Measurements from ENCODE around the gene SAMD13.

DNA sequence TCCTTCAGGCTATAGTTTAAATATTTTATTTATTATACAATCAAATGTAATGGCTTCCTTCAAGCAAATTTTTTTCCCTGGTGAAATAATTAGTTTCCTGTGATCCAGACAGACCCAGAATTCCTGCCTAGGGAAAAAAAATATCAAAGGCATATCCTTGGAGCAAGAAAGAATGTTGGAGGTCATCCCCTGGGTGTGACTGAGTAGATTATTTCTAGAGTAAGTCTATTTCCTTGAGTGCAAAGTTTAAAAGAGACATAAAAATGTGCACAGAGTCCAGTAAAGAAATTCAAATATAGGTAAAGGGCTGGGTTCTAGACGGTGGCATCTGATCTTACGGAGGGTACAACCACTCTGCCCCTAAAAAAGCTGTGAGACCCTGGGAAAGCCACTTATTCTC is 32.2 kb upstream of the SAMD13 start:
- TF ChIP-seq, protein P1, sequence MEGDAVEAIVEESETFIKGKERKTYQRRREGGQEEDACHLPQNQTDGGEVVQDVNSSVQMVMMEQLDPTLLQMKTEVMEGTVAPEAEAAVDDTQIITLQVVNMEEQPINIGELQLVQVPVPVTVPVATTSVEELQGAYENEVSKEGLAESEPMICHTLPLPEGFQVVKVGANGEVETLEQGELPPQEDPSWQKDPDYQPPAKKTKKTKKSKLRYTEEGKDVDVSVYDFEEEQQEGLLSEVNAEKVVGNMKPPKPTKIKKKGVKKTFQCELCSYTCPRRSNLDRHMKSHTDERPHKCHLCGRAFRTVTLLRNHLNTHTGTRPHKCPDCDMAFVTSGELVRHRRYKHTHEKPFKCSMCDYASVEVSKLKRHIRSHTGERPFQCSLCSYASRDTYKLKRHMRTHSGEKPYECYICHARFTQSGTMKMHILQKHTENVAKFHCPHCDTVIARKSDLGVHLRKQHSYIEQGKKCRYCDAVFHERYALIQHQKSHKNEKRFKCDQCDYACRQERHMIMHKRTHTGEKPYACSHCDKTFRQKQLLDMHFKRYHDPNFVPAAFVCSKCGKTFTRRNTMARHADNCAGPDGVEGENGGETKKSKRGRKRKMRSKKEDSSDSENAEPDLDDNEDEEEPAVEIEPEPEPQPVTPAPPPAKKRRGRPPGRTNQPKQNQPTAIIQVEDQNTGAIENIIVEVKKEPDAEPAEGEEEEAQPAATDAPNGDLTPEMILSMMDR (IDR thresholded peaks at IDR 0.05) = no peak
- TF ChIP-seq POLR2AphosphoS5 (IDR thresholded peaks at IDR 0.05; ENCODE audit: insufficient read depth in 1 of 2, low read depth in 1 of 2) = no peak

Measured in vagina (tissue), 2 donors.